GM21381 (cell line): ENCODE results near the gene SPRR2D.
"Not testable (repeated sequence)": the region's sequence is repeated elsewhere in the genome, so short reads cannot be mapped to it uniquely, and the experiment has no call there.

Experiments used
- ATAC-seq: cut with Tn5 transposase; IDR thresholded peaks from one replicate; pipeline ENCODE4 v1.9.1; 2021; ENCODE audit warnings: mild to moderate bottlenecking, moderate library complexity; ENCODE audit not compliant: unreplicated experiment

The SPRR2D gene

GRCh38 chr1:153040950-153041631 is at the start of gene SPRR2D:
Gene SPRR2D, minus strand, starts transcription at chr1:153041120. Its CDS starts 774 bp downstream, at chr1:153040346.
- no peak for ATAC-seq

GRCh38 chr1:153087652-153088051 is 46.7 kb upstream of the SPRR2D start:
- no peak for ATAC-seq

GRCh38 chr1:153081736-153082135 is 40.8 kb upstream of the SPRR2D start:
- ATAC-seq: no peak

GRCh38 chr1:153072806-153073726 is 32.1 kb upstream of the SPRR2D start:
- no peak for ATAC-seq

GRCh38 chr1:153071511-153071910 is 30.6 kb upstream of the SPRR2D start, which contains the start of gene SPRR2B:
Gene SPRR2B, minus strand, starts transcription at chr1:153071611. Its CDS starts 772 bp downstream, at chr1:153070839.
- ATAC-seq: no peak

GRCh38 chr1:153070243-153070642 is 29.3 kb upstream of the SPRR2D start:
- no peak for ATAC-seq

GRCh38 chr1:153058826-153059784 is 18.2 kb upstream of the SPRR2D start:
- ATAC-seq: no peak

GRCh38 chr1:153058154-153058553 is 17.2 kb upstream of the SPRR2D start:
- ATAC-seq: no peak

GRCh38 chr1:153057375-153057774 is 16.5 kb upstream of the SPRR2D start, which contains the start of gene SPRR2A:
Gene SPRR2A, minus strand, starts transcription at chr1:153057512. Its CDS starts 777 bp downstream, at chr1:153056735.
- no peak for ATAC-seq

- ATAC-seq: not testable (repeated sequence)
Observed at GRCh38 chr1:153056111-153056510, 15.2 kb upstream of the SPRR2D start.

- no peak for ATAC-seq
Observed at GRCh38 chr1:153049211-153049610, 8.3 kb upstream of the SPRR2D start.

GRCh38 chr1:153035211-153035610 is 5.7 kb downstream of the SPRR2D start:
- no peak for ATAC-seq

GRCh38 chr1:153032677-153033308 is 8.1 kb downstream of the SPRR2D start:
- no peak for ATAC-seq

GRCh38 chr1:153032073-153032472 is 8.8 kb downstream of the SPRR2D start:
- ATAC-seq: no peak

- ATAC-seq: no peak
Observed at GRCh38 chr1:153030895-153031294, 10.0 kb downstream of the SPRR2D start, which contains the start of gene SPRR1B. Gene SPRR1B, plus strand, starts transcription at chr1:153031203. Its CDS starts 1,143 bp downstream, at chr1:153032346.

GRCh38 chr1:153028766-153029165 is 12.2 kb downstream of the SPRR2D start:
- ATAC-seq: no peak

GRCh38 chr1:153025797-153026196 is 15.1 kb downstream of the SPRR2D start:
- no peak for ATAC-seq

- no peak for ATAC-seq
Observed at GRCh38 chr1:153024413-153024812, 16.5 kb downstream of the SPRR2D start.

GRCh38 chr1:153023109-153023508 is 17.8 kb downstream of the SPRR2D start:
- ATAC-seq: no peak

GRCh38 chr1:153022340-153022739 is 18.6 kb downstream of the SPRR2D start:
- not testable (repeated sequence) for ATAC-seq
